ENCODE results near the gene HSF4.
A peak's percentile ranks its signal among the peaks of the same experiment; 100 is the strongest.

Gene HSF4

GRCh38 chr16:67183627-67184452, 19.3 kb downstream of the HSF4 start, which contains the start of gene MATCAP1:
MATCAP1 (minus strand) TSS chr16:67183963; CDS start chr16:67180610, 3,353 bp downstream.
- DNase-seq = peak; percentile 81 to 96 (median 93)

- peak in 1 of 58 donors; percentile 57 for DNase-seq
These were observed 20.0 kb downstream of the HSF4 start for GRCh38 chr16:67184453-67184994.

GRCh38 chr16:67184995-67185650, 20.6 kb downstream of the HSF4 start:
- DNase-seq = peak in 53 of 58 donors; percentile 24 to 85 (median 67)

GRCh38 chr16:67185651-67186134, 21.1 kb downstream of the HSF4 start:
- no peak for DNase-seq

GRCh38 chr16:67186550-67186950, 22.0 kb downstream of the HSF4 start:
- no peak for DNase-seq

GRCh38 chr16:67187175-67187890, 22.8 kb downstream of the HSF4 start:
- no peak for DNase-seq

- DNase-seq = no peak
These were observed 23.8 kb downstream of the HSF4 start for GRCh38 chr16:67188323-67188722.

- DNase-seq = no peak
These were observed 24.3 kb downstream of the HSF4 start for GRCh38 chr16:67188798-67189197.

GRCh38 chr16:67190041-67190440, 25.5 kb downstream of the HSF4 start, which contains the start of gene EXOC3L1:
EXOC3L1 (minus strand) TSS chr16:67190136; CDS start chr16:67189676, 460 bp downstream.
- DNase-seq = no peak

GRCh38 chr16:67190448-67191399, 26.2 kb downstream of the HSF4 start:
- DNase-seq = no peak

GRCh38 chr16:67191411-67191994, 27.0 kb downstream of the HSF4 start:
- no peak for DNase-seq

GRCh38 chr16:67191995-67192681, 27.6 kb downstream of the HSF4 start, which contains the start of gene E2F4:
E2F4 (plus strand) TSS chr16:67192155; CDS start chr16:67192228, 73 bp downstream.
- peak; percentile 41 to 96 (median 88) for DNase-seq

- no peak for DNase-seq
These were observed 28.3 kb downstream of the HSF4 start for GRCh38 chr16:67192781-67193361.

GRCh38 chr16:67193536-67193935, 29.0 kb downstream of the HSF4 start:
- no peak for DNase-seq

- DNase-seq = no peak
These were observed 29.7 kb downstream of the HSF4 start for GRCh38 chr16:67194260-67194659.

GRCh38 chr16:67195676-67196075, 31.1 kb downstream of the HSF4 start:
- DNase-seq = no peak

GRCh38 chr16:67196881-67197280, 32.3 kb downstream of the HSF4 start:
- no peak for DNase-seq

GRCh38 chr16:67197704-67198103, 33.2 kb downstream of the HSF4 start:
- DNase-seq = no peak
